Smooth muscle cell of trachea (primary cell): Measurements from ENCODE around the gene PSMA8. TPM values are rescaled to one million over a fixed set of nuclear protein-coding genes. Genes with fewer than 3 reads are reported as not detected.

Experiments used
- total RNA-seq: library from RNA; depleted of rRNA; stranded (reverse); fragments of >200 nt; gene quantifications from 2 replicates; pipeline ENCODE4 v1.2.1, GENCODE V29; 2014

Gene PSMA8
- not detected in 2 replicates for total RNA-seq

DNA sequence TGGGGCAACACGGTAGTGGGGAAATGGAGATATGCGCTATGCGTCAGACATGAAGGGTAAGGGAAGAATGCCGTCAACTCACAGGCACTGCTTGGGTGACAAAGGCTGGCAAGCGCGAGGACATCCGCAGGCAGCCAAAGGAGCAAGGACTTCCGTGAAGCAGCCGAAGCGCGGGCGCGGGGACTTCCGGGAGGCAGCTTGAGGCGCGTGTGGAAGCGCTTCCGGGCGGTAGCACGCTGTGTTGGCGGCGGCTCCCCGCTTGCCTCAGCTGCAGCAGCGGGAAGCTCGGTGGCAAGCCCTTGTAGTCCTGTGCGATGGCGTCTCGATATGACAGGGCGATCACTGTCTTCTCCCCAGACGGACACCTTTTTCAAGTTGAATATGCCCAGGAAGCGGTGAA, at the start of gene PSMA8:
PSMA8 (plus strand) TSS at position 218 of the 400 bp plus-strand sequence; CDS start at position 315, 97 bp downstream.

DNA sequence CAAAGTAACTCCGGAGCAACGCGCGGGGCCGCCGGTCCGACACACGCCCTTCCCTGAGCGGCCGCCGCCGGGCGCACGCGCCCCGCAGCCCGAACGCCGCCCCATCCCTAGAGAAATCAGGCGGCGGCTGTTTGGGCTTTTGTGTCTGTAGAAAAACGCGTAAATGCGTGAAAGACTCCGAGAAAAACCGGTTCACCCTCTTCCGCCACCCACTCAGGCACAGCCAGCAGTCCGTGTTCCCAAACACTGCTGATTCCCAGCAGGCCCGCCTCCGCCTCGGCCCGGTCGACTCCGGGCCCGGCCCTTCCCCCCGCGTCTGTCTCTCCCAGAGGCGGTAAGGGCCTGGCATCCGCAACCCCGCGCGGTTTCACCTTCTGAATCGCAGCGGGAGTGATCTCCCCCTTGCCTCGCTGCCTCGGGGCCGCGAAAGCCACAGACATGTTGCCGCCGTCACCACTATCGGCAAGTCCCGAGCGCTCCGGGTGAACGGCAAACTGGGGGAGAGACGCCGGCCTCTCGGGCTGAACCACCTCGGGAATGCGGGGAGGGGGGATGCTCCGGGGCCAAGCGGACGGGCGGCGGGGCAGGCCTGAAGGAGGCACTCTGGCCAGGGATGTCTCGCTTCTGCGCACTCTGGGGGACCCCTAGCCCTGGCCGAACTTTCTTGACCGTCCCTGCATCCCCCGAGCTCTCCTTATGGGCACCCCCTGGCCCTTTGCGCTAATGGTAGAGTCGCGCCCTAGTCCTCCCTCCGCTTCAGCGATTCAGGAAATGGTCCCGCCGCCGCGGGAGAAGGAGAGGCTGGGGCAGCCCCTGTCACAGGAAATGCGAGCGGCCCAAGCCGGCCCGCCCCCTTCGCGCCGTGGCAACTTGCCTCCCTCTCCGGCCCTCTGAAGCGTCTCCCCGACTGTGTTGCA, 43.3 kb upstream of the PSMA8 start, which contains the start of gene SS18:
SS18 (minus strand) TSS at position 484 of the 917 bp plus-strand sequence; CDS start at position 440, 44 bp downstream.

DNA sequence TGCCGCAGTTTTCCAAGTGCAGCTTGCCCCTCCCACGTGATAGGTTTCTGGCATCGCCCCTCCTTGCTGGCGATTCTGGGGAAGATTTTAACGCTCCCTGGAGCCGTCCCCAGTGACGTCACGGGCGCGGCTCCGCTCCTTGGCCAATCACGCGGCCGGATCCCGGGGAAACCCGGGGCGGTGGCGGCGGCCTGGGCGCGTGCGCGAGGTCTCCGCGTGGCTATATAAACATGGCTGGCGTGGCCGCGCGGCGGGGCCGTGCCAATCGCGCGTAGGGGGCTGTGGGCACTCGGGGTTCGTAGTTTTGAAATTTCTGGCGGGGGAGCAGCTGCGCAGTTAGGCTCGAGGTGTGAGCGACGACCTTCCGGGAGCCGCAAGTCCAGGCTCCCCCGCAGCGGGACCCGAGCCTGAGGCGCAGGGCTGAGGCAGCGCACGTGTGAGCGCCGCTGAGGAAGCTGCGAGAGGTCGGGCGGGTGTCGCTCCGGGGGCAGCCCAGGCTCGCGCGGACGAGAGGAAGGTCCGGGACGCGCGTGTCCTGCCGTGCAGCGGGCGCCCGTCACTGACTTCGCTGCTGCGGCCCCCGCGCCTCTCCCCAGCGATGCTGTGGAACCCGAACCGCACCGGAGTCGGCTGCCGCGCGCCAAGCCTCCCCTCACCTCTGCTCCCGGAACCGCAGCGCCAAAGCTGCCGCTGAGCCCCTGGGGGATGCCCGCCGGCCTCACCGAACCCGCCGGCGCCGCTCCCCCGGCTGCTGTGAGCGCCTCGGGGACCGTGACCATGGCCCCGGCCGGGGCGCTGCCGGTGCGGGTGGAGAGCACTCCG, 92.8 kb downstream of the PSMA8 start, which contains the start of gene TAF4B:
TAF4B (plus strand) TSS at position 217 of the 822 bp plus-strand sequence; CDS start at position 706, 489 bp downstream.

Other genes starting within 250 kb of the PSMA8 start
- 86.8 and 103 TPM in 2 replicates for gene SS18, start 43.3 kb upstream of the PSMA8 start, total RNA-seq
- 1.9 and 3.5 TPM in 2 replicates for gene TAF4B, start 92.6 kb downstream of the PSMA8 start, total RNA-seq